MV-4-11 (cell line): ENCODE measurements around the gene ALS2CL.

Source experiments
- DNase-seq: peaks from one replicate; lab custom pipeline; 2025; lab: John Stamatoyannopoulos, UW

ALS2CL gene

GRCh38 chr3:46677411-46677726 is 16.1 kb downstream of the ALS2CL start:
- DNase-seq: no peak

GRCh38 chr3:46676601-46677410 is 16.7 kb downstream of the ALS2CL start:
- no peak for DNase-seq

GRCh38 chr3:46675843-46676567 is 17.5 kb downstream of the ALS2CL start:
- no peak for DNase-seq

GRCh38 chr3:46675426-46675825 is 18.1 kb downstream of the ALS2CL start:
- no peak for DNase-seq

GRCh38 chr3:46674031-46674845 is 19.2 kb downstream of the ALS2CL start:
- DNase-seq: no peak

GRCh38 chr3:46673151-46674030 is 20.1 kb downstream of the ALS2CL start:
- DNase-seq: no peak

- DNase-seq: no peak
Measured at GRCh38 chr3:46672349-46672695, 21.2 kb downstream of the ALS2CL start.

- DNase-seq: no peak
Measured at GRCh38 chr3:46671541-46672348, 21.7 kb downstream of the ALS2CL start.

GRCh38 chr3:46670891-46671427 is 22.5 kb downstream of the ALS2CL start:
- DNase-seq: no peak

- no peak for DNase-seq
Measured at GRCh38 chr3:46670000-46670890, 23.2 kb downstream of the ALS2CL start.

GRCh38 chr3:46669191-46669999 is 24.1 kb downstream of the ALS2CL start:
- no peak for DNase-seq

- no peak for DNase-seq
Measured at GRCh38 chr3:46668591-46668990, 24.9 kb downstream of the ALS2CL start.

- no peak for DNase-seq
Measured at GRCh38 chr3:46668116-46668515, 25.4 kb downstream of the ALS2CL start.

GRCh38 chr3:46667657-46668056 is 25.8 kb downstream of the ALS2CL start:
- no peak for DNase-seq

- DNase-seq: no peak
Measured at GRCh38 chr3:46667061-46667621, 26.3 kb downstream of the ALS2CL start.

- no peak for DNase-seq
Measured at GRCh38 chr3:46666453-46666845, 27.0 kb downstream of the ALS2CL start.

- DNase-seq: no peak
Measured at GRCh38 chr3:46665763-46666452, 27.6 kb downstream of the ALS2CL start.
